IPS-15b (cell line): ENCODE data around the gene ANOS1.

Experiments used
- H3K27me3 ChIP-seq: one replicate; pipeline ENCODE4 v1.6.1; 2013; ENCODE audit warnings: low read length; ENCODE audit not compliant: control insufficient read depth, insufficient read depth
- H3K36me3 ChIP-seq: one replicate; pipeline ENCODE4 v1.6.1; 2013; ENCODE audit warnings: low read length; ENCODE audit not compliant: control insufficient read depth, insufficient read depth
- H3K4me1 ChIP-seq: one replicate; pipeline ENCODE4 v1.6.1; 2013; ENCODE audit warnings: mild to moderate bottlenecking, low read length; ENCODE audit not compliant: control insufficient read depth, insufficient read depth
- H3K4me3 ChIP-seq: one replicate; pipeline ENCODE4 v1.5.1; 2013; ENCODE audit warnings: low read depth, low read length
- H3K9ac ChIP-seq: one replicate; pipeline ENCODE4 v1.6.1; 2013; ENCODE audit warnings: low read depth, mild to moderate bottlenecking, low read length
- H3K9me3 ChIP-seq: one replicate; pipeline ENCODE4 v1.6.1; 2013; ENCODE audit warnings: mild to moderate bottlenecking, low read length; ENCODE audit not compliant: control insufficient read depth, insufficient read depth

ANOS1 gene

GRCh38 chrX:8663325-8663724 lies 68.6 kb downstream of the ANOS1 start:
- no peak overlapping the region for H3K9ac ChIP-seq

DNA sequence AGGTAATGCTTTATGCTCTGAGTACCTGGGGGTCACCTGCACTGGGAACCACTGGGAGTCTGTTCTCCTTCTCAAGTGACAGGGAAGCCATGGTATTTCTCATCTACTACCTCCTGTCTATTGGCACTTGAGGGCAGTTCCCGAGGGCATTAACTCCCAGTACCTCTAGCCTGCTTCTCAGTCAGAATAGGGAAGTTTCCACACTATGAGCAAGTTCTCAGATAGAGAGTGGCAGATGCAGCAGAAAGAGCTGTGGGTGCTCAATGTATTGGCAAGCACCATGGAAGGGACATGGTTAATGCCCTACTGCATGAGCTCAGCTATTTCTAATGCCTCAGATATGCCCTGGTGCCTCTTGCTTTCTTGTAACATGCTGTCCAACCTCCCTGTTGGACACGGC lies 74.1 kb downstream of the ANOS1 start:
- H3K9me3 ChIP-seq, result peaks cover 15% of the 10 kb centered on the region
- no peaks in the 10 kb centered on the region for H3K27me3 ChIP-seq
- H3K9ac ChIP-seq, result no peak overlapping the region
- H3K4me1 ChIP-seq, result no peaks in the 10 kb centered on the region
- peaks cover 2% of the 10 kb centered on the region for H3K36me3 ChIP-seq
- no peak overlapping the region for H3K4me3 ChIP-seq

More at GRCh38 chrX:8663325-8663724, 68.6 kb downstream of the ANOS1 start:
- H3K4me1 ChIP-seq, result no peaks in the 10 kb centered on the region
- no peak overlapping the region for H3K4me3 ChIP-seq
- no peaks in the 10 kb centered on the region for H3K27me3 ChIP-seq
- H3K36me3 ChIP-seq, result no peaks in the 10 kb centered on the region
- H3K9me3 ChIP-seq, result peaks cover 8% of the 10 kb centered on the region

GRCh38 chrX:8653956-8654355 lies 78.0 kb downstream of the ANOS1 start:
- Histone ChIP-seq H3K4me1 (peaks cover 3% of the 10 kb centered on the region), H3K9ac (no peak overlapping the region), H3K9me3 (peaks cover 8% of the 10 kb centered on the region), H3K36me3 (peaks cover 2% of the 10 kb centered on the region), H3K27me3 (no peaks in the 10 kb centered on the region), H3K4me3 (no peak overlapping the region)

DNA sequence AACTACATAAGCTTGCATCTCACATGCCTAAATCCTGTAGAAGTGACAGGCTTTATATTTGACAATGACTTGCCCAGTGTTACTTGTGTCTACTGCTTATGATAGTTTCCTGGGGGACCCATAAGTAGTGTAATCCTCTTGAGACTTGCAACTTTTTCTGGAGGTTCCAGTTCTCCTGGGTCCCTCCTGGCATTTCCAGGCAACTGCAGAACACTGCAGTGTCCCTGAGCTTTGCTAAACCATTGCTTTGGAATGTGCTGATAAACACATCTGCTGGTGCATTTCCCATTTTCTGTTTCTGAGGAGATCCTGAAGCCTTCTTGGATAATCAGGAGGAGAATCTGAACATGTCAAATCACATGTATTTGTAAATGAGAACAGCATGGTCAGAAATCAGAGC lies 82.0 kb downstream of the ANOS1 start:
- Histone ChIP-seq H3K4me3 (no peak overlapping the region), H3K36me3 (no peaks in the 10 kb centered on the region), H3K9me3 (peaks cover 6% of the 10 kb centered on the region), H3K9ac (no peak overlapping the region), H3K4me1 (peaks cover 3% of the 10 kb centered on the region), H3K27me3 (no peaks in the 10 kb centered on the region)

- no peaks in the 10 kb centered on the region for H3K27me3 ChIP-seq
- no peaks in the 10 kb centered on the region for H3K36me3 ChIP-seq
Measured at GRCh38 chrX:8647176-8647575, 84.8 kb downstream of the ANOS1 start.

DNA sequence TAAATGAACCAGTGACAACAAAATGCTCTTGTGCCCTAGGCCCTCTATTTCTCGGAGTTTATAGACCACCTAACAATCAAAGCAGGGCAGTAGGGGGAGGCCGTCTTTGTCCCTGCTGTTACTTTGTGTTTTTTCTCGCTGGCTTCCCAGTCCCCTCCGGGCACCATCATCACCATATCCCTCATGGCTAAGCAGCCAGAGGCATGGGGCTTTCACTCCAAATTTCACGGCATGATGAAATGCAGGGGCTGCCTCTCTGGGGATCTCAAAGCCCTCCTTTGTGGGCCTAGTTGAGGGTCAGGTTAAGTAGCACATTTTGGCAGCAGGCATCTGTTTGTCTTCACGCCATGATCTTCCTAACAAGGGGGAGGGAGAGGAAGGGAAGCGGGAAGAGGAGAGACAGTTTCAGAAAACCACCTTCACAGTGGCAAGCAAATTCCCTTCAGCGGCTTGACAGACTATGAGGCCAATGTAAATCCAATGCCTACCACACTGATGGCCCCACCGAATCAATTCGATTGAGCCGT lies 91.9 kb downstream of the ANOS1 start:
- H3K9me3 ChIP-seq, result peaks cover under 1% of the 10 kb centered on the region
- no peak overlapping the region for H3K9ac ChIP-seq
- H3K4me1 ChIP-seq, result peaks cover 4% of the 10 kb centered on the region
- H3K4me3 ChIP-seq, result no peak overlapping the region
- H3K36me3 ChIP-seq, result no peaks in the 10 kb centered on the region
- no peaks in the 10 kb centered on the region for H3K27me3 ChIP-seq

More at GRCh38 chrX:8647176-8647575, 84.8 kb downstream of the ANOS1 start:
- no peak overlapping the region for H3K4me3 ChIP-seq
- H3K9ac ChIP-seq, result no peak overlapping the region
- H3K4me1 ChIP-seq, result peaks cover 3% of the 10 kb centered on the region
- peaks cover 7% of the 10 kb centered on the region for H3K9me3 ChIP-seq

DNA sequence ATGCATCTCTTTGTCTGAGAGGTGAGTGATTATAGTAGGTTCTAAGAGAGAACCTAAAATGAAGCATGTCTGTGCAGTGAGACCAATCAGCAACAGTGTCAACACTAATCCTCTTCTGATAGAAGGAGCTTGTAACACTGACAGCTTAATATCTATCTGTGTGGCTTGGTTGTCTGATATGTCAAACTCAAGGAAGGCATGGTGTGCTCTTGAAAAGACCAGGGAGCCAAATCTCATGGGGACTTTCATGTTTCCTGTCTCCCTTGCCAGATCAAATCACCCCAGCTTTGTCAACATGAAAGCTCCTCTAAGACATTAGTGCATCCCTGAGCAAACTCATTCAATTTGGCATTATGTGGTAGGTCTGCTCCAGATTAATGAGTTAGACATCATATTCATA lies 95.4 kb downstream of the ANOS1 start:
- Histone ChIP-seq H3K4me1 (peaks cover 12% of the 10 kb centered on the region), H3K27me3 (no peaks in the 10 kb centered on the region), H3K36me3 (no peaks in the 10 kb centered on the region)

GRCh38 chrX:8635812-8636211 lies 96.1 kb downstream of the ANOS1 start:
- Histone ChIP-seq H3K9me3 (peaks cover 4% of the 10 kb centered on the region), H3K4me3 (no peak overlapping the region), H3K27me3 (no peaks in the 10 kb centered on the region), H3K9ac (no peak overlapping the region), H3K36me3 (no peaks in the 10 kb centered on the region), H3K4me1 (peaks cover 12% of the 10 kb centered on the region)

More for the DNA sequence above, 95.4 kb downstream of the ANOS1 start:
- H3K9me3 ChIP-seq, result no peaks in the 10 kb centered on the region
- no peak overlapping the region for H3K9ac ChIP-seq
- no peak overlapping the region for H3K4me3 ChIP-seq

DNA sequence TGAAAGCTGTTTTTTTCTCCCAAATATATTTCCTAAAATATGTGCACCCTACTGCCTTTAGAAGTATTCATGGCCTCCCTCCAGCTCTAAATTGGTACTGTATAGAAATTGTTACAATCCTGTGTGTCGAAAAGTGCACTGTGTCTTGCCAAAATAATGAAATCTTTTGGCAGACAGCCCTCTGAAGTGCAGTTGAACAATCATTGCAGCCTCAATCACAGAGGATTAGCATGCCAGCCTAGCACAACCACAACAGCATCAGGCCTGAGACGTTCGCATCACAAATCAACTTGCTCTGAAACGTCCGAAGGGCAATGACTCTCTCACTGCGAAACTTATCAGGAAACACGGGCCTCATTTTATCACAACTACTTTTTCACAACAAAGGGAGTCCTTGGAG lies 99.0 kb downstream of the ANOS1 start:
- Histone ChIP-seq H3K9ac (no peak overlapping the region), H3K36me3 (no peaks in the 10 kb centered on the region), H3K9me3 (peaks cover 6% of the 10 kb centered on the region), H3K27me3 (no peaks in the 10 kb centered on the region), H3K4me1 (peaks cover 8% of the 10 kb centered on the region), H3K4me3 (no peak overlapping the region)

- peaks cover 6% of the 10 kb centered on the region for H3K9me3 ChIP-seq
- no peak overlapping the region for H3K9ac ChIP-seq
- H3K36me3 ChIP-seq, result no peaks in the 10 kb centered on the region
- H3K4me1 ChIP-seq, result peaks cover 8% of the 10 kb centered on the region
- no peak overlapping the region for H3K4me3 ChIP-seq
- no peaks in the 10 kb centered on the region for H3K27me3 ChIP-seq
Measured at GRCh38 chrX:8629871-8630270, 102.1 kb downstream of the ANOS1 start.

DNA sequence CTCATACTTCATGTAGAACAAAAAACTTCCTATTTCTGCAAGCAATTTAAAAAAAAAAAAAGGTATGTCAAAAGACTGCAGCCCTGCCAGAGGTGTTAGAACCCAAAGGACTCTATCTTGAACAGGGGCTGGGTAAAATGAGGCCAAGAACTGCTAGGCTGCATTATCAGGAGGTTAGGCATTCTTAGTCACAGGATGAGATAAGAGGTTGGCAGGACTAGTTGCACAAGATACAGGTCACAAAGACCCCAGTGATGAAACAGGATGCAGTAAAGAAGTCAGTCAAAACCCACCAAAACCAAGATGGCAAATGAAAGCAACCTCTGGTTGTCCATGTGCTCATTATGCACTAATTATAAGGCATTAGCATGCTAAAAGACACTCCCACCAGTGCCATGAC lies 104.1 kb downstream of the ANOS1 start:
- Histone ChIP-seq H3K36me3 (no peaks in the 10 kb centered on the region), H3K4me3 (no peak overlapping the region), H3K9ac (no peak overlapping the region), H3K27me3 (no peaks in the 10 kb centered on the region), H3K4me1 (peaks cover under 1% of the 10 kb centered on the region), H3K9me3 (peaks cover 6% of the 10 kb centered on the region)

DNA sequence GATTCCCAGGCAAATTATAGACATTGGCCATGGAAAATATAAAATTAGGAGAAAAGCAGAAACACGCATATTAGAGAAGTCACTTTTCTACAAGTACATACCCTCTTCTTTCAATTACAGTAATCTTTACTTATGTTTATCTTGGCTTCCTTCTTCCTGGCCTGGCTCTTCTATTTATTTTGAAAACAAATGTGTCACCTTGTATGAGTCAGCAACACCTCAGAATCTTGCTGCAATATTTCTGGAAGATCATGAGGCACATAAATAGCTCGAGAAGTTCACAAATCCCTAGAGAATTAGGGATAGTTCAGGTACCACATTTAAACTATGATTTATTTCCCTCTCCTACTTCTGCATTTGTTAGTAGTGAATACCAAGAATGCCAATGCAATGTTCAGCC lies 124.6 kb downstream of the ANOS1 start:
- H3K36me3 ChIP-seq, result no peaks in the 10 kb centered on the region
- H3K9ac ChIP-seq, result no peak overlapping the region
- no peaks in the 10 kb centered on the region for H3K9me3 ChIP-seq

More for the DNA sequence above, 124.6 kb downstream of the ANOS1 start:
- H3K27me3 ChIP-seq, result no peaks in the 10 kb centered on the region
- no peaks in the 10 kb centered on the region for H3K4me1 ChIP-seq
- H3K4me3 ChIP-seq, result no peak overlapping the region
